ENCODE data around the gene DHCR7. TPM values are rescaled to one million over a fixed set of nuclear protein-coding genes. Genes with fewer than 3 reads are reported as not detected.
A peak's percentile ranks its signal among the peaks of the same experiment; 100 is the strongest.

Gene DHCR7
- total RNA-seq, 1 experiment from 2014 or later = 43.5 TPM

DNA sequence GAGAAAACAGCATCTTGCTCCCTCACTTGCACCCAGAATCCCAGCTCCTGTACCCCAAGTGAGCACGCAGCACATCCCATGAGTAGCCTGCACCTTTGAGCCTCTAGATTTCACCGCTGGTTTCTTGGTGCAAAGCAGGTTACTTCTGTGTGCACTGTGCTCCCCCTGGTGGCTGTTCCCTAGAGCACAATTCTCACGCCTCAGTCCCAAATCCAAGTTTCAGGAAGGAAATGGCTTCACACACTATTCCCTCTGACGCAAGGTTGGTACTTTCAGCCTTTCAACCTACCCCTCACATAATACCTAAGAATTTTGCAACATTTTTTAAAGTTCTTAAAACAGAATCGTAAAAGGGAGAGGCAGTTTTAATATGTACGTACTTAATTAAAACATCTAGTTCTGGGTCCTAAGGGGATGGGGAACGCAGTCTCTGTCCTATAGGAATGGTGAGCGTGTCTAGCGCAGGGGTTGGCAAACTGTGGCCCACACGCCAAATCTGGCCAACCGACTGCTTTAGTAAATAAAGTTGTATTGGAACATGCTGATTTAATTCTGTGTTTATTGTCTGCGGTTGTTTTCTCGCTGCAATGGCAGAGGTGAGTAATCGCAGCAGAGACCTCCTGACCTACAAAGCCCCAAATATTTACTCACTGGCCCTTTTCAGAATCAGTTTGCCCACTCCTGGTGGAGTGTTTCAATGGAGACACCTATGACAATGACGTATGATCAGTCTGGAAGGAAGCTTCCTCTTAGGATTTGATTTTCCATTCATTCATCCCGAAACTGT is 27.5 kb downstream of the DHCR7 start:
- DNase-seq (ENCODE audit: low spot score) = peak; percentile 47

DNA sequence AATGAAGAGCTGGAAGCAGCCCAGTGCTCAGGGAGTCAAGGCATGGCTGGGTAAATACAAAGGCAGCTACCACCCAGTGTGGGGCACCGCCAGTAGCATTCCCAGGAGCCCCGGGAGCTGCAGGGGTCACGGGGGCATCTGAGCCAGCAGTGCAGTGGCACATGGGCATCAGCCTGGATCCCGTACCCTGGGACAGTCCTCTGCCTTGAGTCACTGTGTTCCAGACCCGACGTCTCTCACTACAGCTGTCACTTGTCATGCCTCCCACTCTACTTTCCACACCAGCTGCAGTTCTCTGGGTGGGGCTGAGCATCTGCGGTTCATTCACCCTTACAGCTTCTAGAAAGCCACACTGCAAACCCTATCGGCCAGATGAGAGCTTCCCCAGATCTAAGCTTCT is 29.6 kb downstream of the DHCR7 start:
- DNase-seq (ENCODE audit: low spot score) = no peak

DNA sequence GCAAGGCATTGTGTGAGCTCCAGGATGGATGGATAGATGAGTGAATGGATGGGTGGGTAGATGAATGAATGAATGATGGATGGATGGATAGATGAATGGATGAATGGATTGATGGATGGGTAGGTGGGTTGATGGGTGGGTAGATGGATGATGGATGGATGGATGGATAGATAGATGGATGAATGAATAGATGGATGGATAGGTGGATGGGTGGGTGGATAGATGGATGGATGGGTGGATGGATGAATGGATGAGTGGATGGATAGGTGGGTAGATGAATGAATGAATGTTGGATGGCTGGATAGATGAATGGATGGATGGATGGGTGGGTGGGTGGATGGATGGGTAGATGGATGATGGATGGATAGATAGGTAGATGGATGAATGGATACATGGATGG is 33.5 kb downstream of the DHCR7 start:
- DNase-seq (ENCODE audit: low spot score) = no peak

DNA sequence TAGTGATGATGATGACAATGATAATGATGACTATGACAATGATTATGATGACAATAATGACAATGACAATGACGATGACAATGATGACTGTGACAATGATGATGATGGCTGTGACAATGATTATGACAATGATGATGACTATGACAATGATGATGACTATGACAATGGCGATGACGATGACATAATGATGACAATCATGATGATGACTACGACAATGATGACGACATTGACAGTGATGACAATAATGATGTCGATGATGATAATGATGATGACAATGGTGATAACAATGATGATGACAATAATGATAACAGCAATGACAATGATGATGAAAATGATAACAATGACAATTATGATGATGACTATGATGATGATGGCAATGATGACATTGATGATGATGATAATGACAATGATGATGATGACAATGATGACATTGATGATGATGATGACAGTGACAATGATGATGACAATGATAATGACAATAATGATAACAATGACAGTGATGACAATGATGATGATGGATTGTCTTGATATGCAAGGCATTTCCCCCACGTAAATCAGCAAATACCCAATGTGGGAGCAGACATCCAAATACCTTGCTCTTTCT is 37.7 kb downstream of the DHCR7 start:
- no peak for DNase-seq (ENCODE audit: low spot score)

DNA sequence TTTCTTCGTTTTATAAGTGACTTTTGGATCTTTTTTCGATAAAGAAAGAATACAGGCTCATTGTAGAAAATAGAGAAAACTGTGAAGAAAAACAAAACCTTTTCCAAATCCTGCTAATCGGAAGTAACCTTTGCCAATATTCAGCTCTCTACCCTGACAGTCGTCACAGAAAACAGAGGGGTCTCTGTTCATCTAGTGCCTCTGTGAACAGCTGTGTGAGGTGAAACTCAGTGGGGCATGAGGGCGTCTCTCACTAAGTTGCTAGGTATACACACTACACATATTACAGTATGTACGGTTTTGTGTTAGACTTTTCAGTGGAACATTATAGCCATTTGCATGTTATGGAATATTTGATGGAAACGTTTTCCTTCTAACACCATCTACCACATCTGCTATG is 39.4 kb downstream of the DHCR7 start:
- no peak for DNase-seq (ENCODE audit: low spot score)

DNA sequence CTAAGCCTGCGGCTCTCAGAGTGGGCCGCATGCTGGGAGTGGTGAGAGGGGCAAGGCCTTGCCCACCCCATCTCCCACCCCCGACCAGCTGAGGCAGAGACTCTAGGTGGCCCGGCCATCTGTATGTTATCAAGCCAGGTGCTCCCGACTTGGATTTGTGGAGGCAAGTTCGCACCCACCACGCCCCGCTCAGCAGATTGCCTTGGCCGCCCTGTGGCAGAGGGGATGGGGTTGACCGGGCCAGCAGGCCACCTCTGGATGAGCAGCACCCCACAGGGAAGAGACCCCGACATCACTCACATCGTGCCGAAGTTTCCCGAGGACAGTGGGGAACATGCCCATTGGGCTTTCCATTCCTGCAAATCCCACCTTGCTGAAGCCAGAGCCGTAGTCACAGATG is 40.8 kb downstream of the DHCR7 start:
- no peak for DNase-seq (ENCODE audit: low spot score)

DNA sequence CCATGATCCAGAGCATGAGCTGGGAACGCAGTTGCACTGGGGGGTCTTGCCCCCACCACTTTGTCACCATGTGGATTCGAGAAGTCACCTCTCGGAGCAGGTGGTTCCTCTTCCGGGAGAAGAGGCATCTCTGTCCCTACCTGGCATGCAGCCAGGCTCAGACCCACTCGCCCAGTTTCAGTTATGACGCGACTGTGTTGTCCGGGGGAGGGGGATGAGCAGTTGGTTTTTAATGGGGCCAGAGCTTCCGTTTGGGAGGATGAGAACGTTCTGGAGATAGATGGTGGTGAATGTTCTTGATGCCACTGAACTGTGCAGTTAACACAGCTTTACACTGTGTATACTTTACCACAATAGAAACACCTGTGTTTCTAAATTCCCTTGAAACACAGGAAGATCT is 41.5 kb downstream of the DHCR7 start:
- DNase-seq (ENCODE audit: low spot score) = no peak

DNA sequence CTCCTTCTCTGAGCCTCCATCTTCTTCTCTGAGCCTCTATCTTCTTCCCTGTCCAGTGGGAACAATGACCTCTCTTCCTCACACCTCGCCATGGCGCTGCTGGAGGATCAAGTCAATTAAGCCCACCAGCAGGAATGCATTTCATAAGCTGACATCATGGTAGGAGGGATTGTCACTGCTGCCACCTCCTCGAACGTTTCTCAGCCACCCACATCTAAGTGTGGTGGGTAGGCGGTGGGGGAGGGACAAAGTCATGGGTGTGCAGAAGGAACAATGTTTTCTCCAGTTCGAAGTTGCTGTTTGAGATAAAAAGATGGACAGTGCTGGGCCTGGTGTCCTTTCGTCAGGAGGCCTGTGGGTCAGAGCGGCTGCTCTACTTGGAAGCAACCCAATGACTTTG is 44.0 kb downstream of the DHCR7 start:
- DNase-seq (ENCODE audit: low spot score) = no peak

DNA sequence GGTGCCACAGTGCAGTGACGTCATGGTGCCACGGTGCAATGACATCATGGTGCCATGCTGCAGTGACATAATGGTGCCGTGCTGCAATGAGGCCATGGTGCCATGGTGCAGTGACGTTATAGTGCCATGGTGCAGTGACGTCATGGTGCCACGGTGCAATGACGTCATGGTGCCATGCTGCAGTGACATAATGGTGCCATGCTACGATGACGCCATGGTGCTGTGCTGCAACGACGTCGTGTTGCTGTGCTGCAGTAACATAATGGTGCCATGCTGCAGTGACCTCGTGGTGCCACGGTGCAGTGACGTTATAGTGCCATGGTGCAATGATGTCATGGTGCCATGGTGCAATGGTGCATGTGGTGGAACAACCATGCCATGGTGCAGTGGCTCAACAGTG is 45.3 kb downstream of the DHCR7 start:
- DNase-seq (ENCODE audit: low spot score) = no peak

DNA sequence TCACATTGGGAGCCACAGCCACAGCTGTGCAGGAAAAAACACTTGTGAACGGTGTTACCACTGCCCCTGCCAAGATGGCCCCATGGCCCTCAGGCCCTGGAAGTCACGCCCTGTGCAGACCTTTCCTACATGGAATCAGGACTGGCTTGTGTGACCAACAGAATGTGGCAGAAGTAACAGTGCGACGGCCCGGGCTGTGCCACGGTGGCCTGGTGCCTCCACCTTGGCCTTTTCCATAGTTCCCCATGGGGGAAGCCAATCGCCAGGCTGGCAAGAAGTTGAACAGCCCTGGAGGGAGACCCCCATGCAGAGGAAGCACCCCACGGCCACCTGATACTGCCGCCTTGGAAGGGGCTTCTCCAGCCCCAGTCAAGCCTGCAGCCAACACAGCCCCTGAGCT is 48.0 kb downstream of the DHCR7 start:
- no peak for DNase-seq (ENCODE audit: low spot score)

DNA sequence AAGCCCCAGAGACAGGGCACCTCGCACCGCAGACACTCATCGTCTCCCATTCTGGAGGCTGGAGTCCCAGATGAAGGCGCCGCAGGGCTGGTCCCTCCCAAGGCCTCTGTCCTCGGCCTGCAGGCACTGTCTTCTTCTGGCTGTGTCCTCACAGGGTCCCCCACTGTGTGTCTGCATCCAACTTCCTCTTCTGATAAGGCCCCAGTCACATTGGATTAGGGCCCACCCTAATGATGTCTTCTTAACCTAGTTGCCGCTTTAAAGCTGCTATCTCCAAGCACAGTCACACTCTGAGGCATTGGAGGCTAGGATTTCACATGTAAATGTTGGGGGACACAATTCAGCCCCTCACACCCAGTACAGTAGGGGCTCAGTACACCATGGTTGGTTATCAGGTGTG is 48.9 kb downstream of the DHCR7 start:
- no peak for DNase-seq (ENCODE audit: low spot score)

DNA sequence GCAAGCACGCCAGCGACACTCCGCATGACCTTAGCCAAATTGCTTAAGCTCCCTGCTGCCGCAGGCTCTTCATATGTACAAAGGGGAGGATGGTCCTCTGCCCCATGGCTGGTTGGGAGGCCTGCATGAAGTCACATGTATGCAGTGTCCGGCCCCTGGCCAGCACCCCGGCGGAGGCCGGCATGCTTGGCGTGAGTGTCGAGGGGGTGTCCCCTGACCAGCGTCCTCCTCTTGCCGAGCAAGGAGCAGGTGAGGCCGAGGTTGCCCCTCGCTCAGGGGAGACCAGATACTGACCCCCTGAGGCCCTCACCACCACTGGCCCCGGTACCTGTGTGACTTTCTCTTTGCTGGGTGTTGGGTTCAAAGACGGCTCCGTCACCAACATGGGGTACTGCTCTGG is 50.2 kb downstream of the DHCR7 start:
- no peak for DNase-seq (ENCODE audit: low spot score)

DNA sequence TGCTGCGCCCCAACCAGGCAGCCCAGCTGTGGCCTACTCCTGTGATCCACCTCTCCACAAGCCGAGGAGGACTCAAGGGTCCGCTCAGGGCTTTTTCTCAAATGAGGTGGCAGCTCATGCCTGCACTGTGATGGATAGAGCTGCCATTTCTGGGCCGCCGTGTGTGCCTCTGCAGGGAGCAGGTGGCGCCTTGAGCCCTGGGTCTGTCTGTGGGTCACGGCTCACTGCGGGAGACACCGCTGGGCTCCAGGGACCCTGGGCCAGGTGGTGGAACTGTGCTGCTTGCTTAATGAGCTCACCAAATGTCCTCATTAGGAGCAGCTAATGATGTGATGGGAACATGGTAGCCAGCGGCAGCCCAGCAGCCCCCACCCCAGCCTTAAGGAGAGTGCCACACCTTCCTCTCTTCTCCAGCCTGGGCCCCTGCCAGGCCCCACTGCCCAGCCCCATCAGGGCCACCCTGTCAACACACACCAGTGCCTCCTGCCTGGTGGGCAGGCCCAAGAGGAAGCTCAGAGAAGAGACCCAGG is 50.8 kb downstream of the DHCR7 start:
- no peak for DNase-seq (ENCODE audit: low spot score)

DNA sequence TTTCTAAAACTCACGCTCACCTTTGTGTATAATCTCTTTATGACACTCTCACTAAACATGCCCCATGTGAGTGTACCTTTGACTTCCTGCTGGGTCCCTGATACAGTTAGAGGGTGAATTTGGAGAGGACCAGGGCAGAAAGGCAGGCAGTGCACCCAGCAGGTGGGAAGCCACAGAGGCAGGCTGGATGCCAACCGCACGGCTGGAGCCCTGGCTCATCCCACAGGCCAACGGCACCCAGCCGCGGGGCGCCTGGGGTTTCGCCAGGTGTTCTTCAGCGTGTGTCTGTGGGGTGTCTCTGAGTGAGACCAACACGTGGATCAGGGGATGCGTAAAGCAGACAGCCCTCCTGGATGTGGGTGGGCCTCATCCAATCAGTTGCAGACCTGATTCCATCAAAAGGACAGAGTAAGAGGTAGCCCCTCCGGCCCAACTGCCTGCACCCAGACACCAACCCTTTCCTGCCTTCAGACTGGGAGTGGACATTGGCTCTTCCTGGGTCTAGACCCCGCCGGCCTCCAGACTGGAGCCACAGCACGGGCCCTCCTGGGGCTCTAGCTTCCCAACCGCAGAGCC is 51.6 kb downstream of the DHCR7 start:
- DNase-seq (ENCODE audit: low spot score) = peak; percentile 59

DNA sequence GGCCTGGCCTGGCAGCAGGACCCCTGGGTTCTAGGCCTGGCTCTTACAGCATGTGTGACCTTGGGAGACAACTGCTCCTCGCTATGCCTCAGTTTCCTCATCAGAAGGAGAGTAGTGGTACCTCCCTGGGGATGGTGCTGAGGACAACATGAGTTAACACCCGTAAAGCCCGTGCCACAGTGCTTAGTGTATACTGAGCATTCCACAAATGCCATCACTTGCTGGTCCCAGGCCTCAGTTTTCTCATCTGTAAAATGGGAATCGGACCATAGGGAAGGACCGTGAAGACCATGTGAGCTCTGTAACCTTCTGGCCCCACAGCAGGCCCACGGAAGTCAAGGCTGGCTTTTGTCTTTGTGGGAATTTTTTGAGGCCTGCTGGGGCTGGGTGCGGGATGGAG is 52.4 kb downstream of the DHCR7 start:
- DNase-seq (ENCODE audit: low spot score) = no peak

DNA sequence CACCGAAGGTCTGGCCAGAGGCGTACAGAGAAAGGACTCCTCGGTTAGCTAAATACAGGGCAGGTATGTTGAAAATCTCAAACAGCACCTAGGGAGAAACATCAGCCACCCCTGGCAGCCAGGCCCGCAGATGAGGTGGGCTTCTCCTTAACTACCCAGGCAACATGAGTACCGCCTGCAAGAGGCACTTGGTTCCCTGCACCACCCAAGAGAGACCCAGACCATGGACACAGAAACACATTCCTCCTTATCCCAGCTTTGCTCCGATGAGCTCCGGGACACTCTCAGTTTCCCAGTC is 53.0 kb downstream of the DHCR7 start:
- DNase-seq (ENCODE audit: low spot score) = no peak

DNA sequence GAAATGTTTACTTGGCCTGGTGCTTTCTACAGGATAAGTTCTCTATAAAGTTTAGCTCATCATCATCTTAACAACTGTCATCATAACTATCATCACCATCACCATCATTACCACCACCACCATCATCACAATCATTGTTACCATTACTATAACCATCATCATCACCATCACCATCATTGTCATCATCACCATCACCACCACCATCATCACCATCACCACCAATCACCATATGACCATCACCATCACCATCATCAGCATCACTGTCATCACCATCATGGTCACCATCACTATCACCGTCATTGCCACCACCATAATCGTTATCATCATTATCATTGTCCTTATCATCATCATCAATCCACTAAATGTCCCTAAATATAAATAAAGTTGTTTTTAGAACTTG is 54.9 kb downstream of the DHCR7 start:
- no peak for DNase-seq (ENCODE audit: low spot score)

DNA sequence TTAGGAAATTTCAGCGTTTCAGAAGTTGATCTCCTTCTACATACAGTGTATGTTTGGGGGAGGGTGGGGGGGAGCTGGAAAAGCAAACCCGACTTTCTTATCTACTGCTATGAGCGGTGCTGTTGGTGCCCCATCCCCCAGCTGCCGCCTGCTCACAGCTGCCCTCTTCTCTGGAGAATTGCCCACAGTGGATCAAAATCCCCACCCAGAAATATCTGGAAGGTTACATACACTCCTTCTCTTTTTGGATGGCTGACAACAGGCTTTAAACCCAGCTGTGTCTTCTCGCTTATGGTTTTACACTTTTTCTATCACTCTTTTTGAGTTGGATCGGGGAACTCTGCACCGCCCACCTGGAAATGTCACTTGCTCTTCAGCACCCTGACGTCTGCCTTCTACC is 56.4 kb downstream of the DHCR7 start:
- no peak for DNase-seq (ENCODE audit: low spot score)

DNA sequence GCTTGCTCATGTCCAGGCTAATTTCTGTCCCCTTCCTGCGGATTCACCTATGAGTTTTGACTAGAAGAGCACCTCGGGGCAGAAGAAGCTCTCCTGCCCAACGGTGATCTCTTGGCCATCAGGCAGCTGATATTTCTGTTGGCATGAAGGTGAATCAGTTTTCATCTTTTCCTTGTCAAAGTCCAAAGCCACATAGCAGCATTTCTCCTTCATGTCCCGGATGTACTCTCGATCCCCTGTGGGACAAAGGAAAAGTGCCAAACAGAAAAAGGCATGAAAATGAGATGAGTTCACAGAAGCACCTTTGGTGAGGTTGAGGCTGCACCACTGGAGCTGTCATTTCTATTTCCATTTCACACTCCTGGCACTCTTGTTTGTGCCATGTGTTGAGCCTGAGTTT is 56.8 kb downstream of the DHCR7 start:
- DNase-seq (ENCODE audit: low spot score) = no peak

DNA sequence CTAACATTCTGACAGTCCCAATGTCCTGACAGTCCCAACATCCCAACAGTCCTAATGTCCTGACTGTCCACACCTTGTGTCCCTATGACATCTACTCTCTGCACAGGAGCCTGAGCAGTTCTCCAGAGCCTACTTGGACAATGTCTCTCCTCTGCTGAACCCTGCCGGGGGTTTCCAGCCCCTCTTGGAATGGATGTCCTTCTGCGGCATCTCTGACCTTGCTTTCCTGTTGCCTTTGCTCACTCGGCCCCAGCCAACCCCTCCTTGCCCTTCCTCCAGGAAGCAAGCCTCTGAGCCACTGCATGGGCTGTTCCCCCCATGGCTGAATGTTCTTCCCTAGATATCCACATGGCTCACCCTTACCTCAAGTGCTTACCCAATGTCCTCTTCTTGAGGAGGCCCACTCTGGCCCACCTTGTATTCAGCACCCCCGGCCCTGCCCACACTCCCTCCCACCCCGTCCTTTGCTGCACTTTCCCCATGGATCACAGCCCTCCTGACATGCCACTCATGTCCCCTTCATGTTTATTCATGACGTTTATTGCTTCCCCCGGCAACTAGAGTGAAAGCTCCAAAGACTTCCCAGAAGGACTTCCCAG is 59.5 kb downstream of the DHCR7 start:
- DNase-seq (ENCODE audit: low spot score) = no peak

DNA sequence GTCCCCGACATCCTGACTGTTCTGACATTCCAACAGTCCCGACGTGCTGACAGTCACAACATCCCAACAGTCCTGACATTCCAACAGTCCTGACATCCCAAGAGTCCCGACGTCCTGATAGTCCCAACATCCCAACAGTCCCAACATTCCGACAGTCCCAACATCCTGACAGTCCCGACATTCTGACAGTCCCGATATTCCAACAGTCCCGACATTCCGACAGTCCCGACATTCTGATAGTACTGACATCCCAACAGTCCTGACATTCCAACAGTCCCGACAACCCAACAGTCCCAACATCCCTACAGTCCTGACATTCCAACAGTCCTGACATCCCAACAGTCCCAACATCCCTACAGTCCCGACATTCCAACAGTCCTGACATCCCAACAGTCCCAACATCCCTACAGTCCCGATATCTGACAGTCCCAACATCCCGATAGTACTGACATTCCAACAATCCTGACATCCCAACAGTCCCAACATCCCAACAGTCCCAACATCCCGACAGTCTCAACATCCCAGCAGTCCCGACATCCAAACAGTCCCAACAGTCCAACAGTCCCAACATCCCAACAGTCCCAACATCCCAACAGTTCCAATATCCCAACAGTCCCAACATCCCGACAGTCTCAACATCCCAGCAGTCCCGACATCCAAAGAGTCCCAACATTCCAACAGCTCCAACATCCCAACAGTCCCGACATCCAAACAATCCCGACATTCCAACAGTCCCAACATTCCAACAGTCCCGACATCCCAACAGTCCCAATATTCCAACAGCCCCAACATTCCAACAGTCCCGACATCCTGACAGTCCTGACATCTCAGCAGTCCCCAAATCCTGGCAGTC is 60.2 kb downstream of the DHCR7 start:
- no peak for DNase-seq (ENCODE audit: low spot score)

DNA sequence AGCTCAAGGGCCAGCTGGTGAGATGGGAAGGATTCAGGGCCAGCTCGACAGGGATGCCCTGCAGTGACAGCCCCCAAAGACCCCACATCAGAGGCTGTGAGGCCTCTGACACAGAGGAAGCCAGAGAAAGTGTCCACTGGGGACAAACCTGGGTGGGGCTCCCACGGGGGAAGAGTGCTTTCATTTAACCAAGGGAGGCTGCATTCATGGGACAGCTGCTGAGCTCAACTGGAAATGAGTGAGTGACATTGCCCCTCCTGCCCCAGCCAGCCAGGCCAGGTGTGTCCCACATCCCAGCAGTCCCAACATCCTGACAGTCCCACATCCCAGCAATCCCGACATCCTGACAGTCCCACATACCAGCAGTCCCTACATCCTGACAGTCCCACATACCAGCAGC is 61.0 kb downstream of the DHCR7 start:
- DNase-seq (ENCODE audit: low spot score) = no peak

All from A172 (cell line).